ENCODE results near the gene PRPF31.
"Not testable (repeated sequence)": the region's sequence is repeated elsewhere in the genome, so short reads cannot be mapped to it uniquely, and the experiment has no call there.

Gene PRPF31

DNA sequence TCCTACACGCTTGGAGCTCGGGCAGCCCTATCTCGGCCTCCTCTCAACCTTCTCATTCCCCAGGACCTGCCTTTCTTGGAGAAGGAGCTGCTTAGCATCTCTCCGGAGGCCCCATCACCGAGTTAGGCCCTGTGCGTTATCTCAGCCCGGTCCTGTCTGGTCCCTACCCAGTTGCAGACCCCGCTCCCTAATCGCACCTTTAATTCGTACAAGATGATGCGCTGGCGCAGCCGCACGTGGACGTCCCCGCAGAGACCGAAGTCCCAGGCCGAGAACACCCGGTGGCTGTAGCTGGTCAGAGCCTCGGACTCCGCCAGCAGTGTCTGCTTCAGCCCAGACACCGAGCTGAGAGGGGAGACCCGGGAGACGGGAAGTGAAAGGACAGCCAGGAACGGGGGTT lies 49.7 kb downstream of the PRPF31 start:
- Histone ChIP-seq H3K4me3 (ENCODE audit: insufficient read length, low read depth) (no peak overlapping the region), H3K27me3 (ENCODE audit: insufficient read depth, insufficient read length) (no peaks in the 10 kb centered on the region), H3K9me3 (ENCODE audit: insufficient read depth, low read length) (no peaks in the 10 kb centered on the region), H3K4me1 (ENCODE audit: insufficient read depth, insufficient read length) (peaks cover 3% of the 10 kb centered on the region), H3K9ac (ENCODE audit: insufficient read length, low read depth) (no peak overlapping the region), H3K36me3 (ENCODE audit: insufficient read depth, insufficient read length, low read length) (peaks cover 6% of the 10 kb centered on the region)
- DNase-seq (ENCODE audit: low read depth, low spot score), result no peak
- TF ChIP-seq YY1 (IDR thresholded peaks at IDR 0.05; ENCODE audit: insufficient read depth, insufficient read length), result no peak

DNA sequence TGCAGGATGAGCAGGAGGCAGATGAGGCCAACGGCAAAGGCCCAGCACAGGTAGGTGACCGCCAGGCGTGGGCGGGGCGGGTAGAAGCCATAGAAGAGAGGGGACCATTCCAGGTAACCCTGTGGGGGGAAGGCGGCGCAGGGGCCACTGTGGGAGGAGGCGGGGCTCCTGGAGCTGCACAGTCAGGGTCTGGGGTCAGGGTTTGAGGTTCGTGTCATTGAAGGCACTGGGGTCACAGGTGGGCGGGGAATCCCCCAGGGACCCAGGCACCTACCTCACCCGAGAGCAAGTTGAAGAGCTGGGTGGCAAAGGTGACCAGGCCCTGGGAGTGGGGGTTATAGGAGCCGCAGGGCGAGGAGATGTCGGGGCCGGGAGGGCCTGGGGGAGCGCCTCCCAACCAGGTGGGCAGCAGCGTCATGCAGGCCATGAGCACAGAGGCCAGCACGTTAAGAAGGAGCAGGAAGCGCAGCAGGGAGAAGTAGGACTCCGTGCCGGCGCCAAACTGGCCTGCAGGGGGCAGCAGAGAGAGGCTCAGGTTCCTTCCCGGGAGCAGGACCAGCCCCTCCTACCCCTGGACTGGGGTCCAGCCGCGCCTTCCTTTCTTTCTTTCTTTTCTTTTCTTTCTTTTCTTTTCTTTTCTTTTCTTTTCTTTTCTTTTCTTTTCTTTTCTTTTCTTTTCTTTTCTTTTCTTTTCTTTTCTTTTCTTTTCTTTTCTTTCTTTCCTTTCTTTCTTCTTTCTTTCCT lies 52.8 kb downstream of the PRPF31 start:
- Histone ChIP-seq H3K4me3 (ENCODE audit: insufficient read length, low read depth) (no peak overlapping the region), H3K27me3 (ENCODE audit: insufficient read depth, insufficient read length) (no peaks in the 10 kb centered on the region), H3K9me3 (ENCODE audit: insufficient read depth, low read length) (no peaks in the 10 kb centered on the region), H3K4me1 (ENCODE audit: insufficient read depth, insufficient read length) (peaks cover 9% of the 10 kb centered on the region), H3K9ac (ENCODE audit: insufficient read length, low read depth) (no peak overlapping the region), H3K36me3 (ENCODE audit: insufficient read depth, insufficient read length, low read length) (peaks cover 2% of the 10 kb centered on the region)
- no peak for DNase-seq (ENCODE audit: low read depth, low spot score)
- TF ChIP-seq SUZ12 (IDR thresholded peaks at IDR 0.05; ENCODE audit: extremely low read depth, insufficient read depth, insufficient read length) (no peak), ZNF274 (IDR thresholded peaks at IDR 0.05; ENCODE audit: low read depth, low read length) (no peak), YY1 (IDR thresholded peaks at IDR 0.05; ENCODE audit: insufficient read depth, insufficient read length) (no peak)

- TF ChIP-seq SUZ12 (IDR thresholded peaks at IDR 0.05; ENCODE audit: extremely low read depth, insufficient read depth, insufficient read length), result no peak
- TF ChIP-seq ZNF274 (IDR thresholded peaks at IDR 0.05; ENCODE audit: low read depth, low read length), result no peak
- no peak for TF ChIP-seq YY1 (IDR thresholded peaks at IDR 0.05; ENCODE audit: insufficient read depth, insufficient read length)
- no peaks in the 10 kb centered on the region for H3K9me3 ChIP-seq (ENCODE audit: insufficient read depth, low read length)
- no peak overlapping the region for H3K4me3 ChIP-seq (ENCODE audit: insufficient read length, low read depth)
- H3K4me1 ChIP-seq (ENCODE audit: insufficient read depth, insufficient read length), result peaks cover 11% of the 10 kb centered on the region
- H3K9ac ChIP-seq (ENCODE audit: insufficient read length, low read depth), result no peak overlapping the region
- no peaks in the 10 kb centered on the region for H3K27me3 ChIP-seq (ENCODE audit: insufficient read depth, insufficient read length)
- no peaks in the 10 kb centered on the region for H3K36me3 ChIP-seq (ENCODE audit: insufficient read depth, insufficient read length, low read length)
- DNase-seq (ENCODE audit: low read depth, low spot score), result no peak
Measured at GRCh38 chr19:54169149-54169740, 53.7 kb downstream of the PRPF31 start.

DNA sequence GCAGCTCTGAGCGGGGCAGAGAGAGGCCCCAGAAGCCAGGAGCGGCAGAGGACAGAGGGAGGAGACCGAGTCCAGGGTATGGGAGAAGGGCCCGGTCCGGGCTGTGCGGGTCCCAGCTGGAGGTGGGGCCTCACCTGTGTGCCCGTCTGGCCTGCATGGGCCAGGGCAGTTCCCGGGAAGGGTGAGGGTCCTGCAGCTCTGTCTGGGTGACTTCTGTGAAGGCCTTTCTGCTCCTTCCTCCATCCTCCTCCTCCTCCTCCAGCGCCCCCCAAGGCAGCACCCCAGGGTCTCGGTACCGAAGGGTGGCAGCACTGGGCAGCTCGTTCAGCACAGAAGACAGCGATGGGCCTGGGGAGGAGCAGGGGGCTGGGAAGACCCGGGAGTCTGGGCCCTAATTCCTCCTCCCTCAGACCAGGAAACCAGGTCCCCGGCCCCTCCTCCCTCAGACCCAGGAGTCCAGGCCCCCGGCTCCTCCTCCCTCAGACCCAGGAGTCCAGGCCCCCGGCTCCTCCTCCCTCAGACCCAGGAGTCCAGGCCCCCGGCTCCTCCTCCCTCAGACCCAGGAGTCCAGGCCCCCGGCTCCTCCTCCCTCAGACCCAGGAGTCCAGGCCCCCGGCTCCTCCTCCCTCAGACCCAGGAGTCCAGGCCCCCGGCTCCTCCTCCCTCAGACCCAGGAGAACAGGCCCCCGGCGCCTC lies 56.3 kb downstream of the PRPF31 start:
- DNase-seq (ENCODE audit: low read depth, low spot score); H3K9me3 ChIP-seq (ENCODE audit: insufficient read depth, low read length); H3K4me3 ChIP-seq (ENCODE audit: insufficient read length, low read depth); H3K27me3 ChIP-seq (ENCODE audit: insufficient read depth, insufficient read length); H3K9ac ChIP-seq (ENCODE audit: insufficient read length, low read depth): not testable (repeated sequence)
- peaks cover 11% of the 10 kb centered on the region for H3K4me1 ChIP-seq (ENCODE audit: insufficient read depth, insufficient read length)
- peaks cover 14% of the 10 kb centered on the region for H3K36me3 ChIP-seq (ENCODE audit: insufficient read depth, insufficient read length, low read length)

GRCh38 chr19:54172471-54173358 lies 57.2 kb downstream of the PRPF31 start, which contains the start of gene TMC4:
Gene TMC4 (minus strand): TSS chr19:54173160. CDS start chr19:54173117, 43 bp downstream.
- H3K9me3 ChIP-seq (ENCODE audit: insufficient read depth, low read length), result no peaks in the 10 kb centered on the region
- TF ChIP-seq ZNF274 (IDR thresholded peaks at IDR 0.05; ENCODE audit: low read depth, low read length), result no peak
- no peak for TF ChIP-seq YY1 (IDR thresholded peaks at IDR 0.05; ENCODE audit: insufficient read depth, insufficient read length)
- TF ChIP-seq SUZ12 (IDR thresholded peaks at IDR 0.05; ENCODE audit: extremely low read depth, insufficient read depth, insufficient read length), result no peak
- peaks cover 14% of the 10 kb centered on the region for H3K36me3 ChIP-seq (ENCODE audit: insufficient read depth, insufficient read length, low read length)
- H3K27me3 ChIP-seq (ENCODE audit: insufficient read depth, insufficient read length), result no peaks in the 10 kb centered on the region
- H3K4me3 ChIP-seq (ENCODE audit: insufficient read length, low read depth), result no peak within 1 kb of the TSS
- peaks cover 11% of the 10 kb centered on the region for H3K4me1 ChIP-seq (ENCODE audit: insufficient read depth, insufficient read length)
- no peak within 1 kb of the TSS for H3K9ac ChIP-seq (ENCODE audit: insufficient read length, low read depth)
- DNase-seq (ENCODE audit: low read depth, low spot score), result no peak

- H3K4me3 ChIP-seq (ENCODE audit: insufficient read length, low read depth), result no peak overlapping the region
- peaks cover 19% of the 10 kb centered on the region for H3K36me3 ChIP-seq (ENCODE audit: insufficient read depth, insufficient read length, low read length)
- TF ChIP-seq ZNF274 (IDR thresholded peaks at IDR 0.05; ENCODE audit: low read depth, low read length) (no peak), YY1 (IDR thresholded peaks at IDR 0.05; ENCODE audit: insufficient read depth, insufficient read length) (no peak), SUZ12 (IDR thresholded peaks at IDR 0.05; ENCODE audit: extremely low read depth, insufficient read depth, insufficient read length) (no peak)
- H3K27me3 ChIP-seq (ENCODE audit: insufficient read depth, insufficient read length), result no peaks in the 10 kb centered on the region
- DNase-seq (ENCODE audit: low read depth, low spot score), result no peak
- peaks cover 8% of the 10 kb centered on the region for H3K4me1 ChIP-seq (ENCODE audit: insufficient read depth, insufficient read length)
- H3K9me3 ChIP-seq (ENCODE audit: insufficient read depth, low read length), result no peaks in the 10 kb centered on the region
- H3K9ac ChIP-seq (ENCODE audit: insufficient read length, low read depth), result no peak overlapping the region
Measured at GRCh38 chr19:54173359-54173699, 57.8 kb downstream of the PRPF31 start.
